ENCODE results near the gene HOXA3. TPM values are rescaled to one million over a fixed set of nuclear protein-coding genes. Genes with fewer than 3 reads are reported as not detected.

HOXA3 gene
- total RNA-seq, 1 donor from 2014 or later, result 3.9 TPM

- Histone ChIP-seq H3K36me3 (no peaks in the 10 kb centered on the region), H3K9me3 (no peaks in the 10 kb centered on the region), H3K4me3 (no peak overlapping the region), H3K27me3 (no peaks in the 10 kb centered on the region), H3K4me1 (peaks cover 16% of the 10 kb centered on the region), H3K27ac (no peak overlapping the region)
- no peak for DNase-seq (ENCODE audit: extremely low spot score in 2 of 2)
- no peak for TF ChIP-seq POLR2A (IDR thresholded peaks at IDR 0.05)
- no peak for TF ChIP-seq CTCF (IDR thresholded peaks at IDR 0.05)
- no peak for TF ChIP-seq POLR2AphosphoS5 (IDR thresholded peaks at IDR 0.05; ENCODE audit: insufficient read depth in 1 of 2, low read depth in 1 of 2)
- intact Hi-C loops (cut with DNase I), result no loop called here
Observed at GRCh38 chr7:27132214-27132613, 20.2 kb downstream of the HOXA3 start.

- H3K27me3 ChIP-seq, result no peaks in the 10 kb centered on the region
- peak overlapping the region; percentile 60 to 86 for H3K4me3 ChIP-seq
- DNase-seq (ENCODE audit: extremely low spot score in 2 of 2), result no peak
- peak overlapping the region; percentile 65 for H3K27ac ChIP-seq
- intact Hi-C loops (cut with DNase I), result no loop called here
- no peaks in the 10 kb centered on the region for H3K9me3 ChIP-seq
- H3K36me3 ChIP-seq, result no peaks in the 10 kb centered on the region
- peaks cover 16% of the 10 kb centered on the region for H3K4me1 ChIP-seq
- no peak for TF ChIP-seq CTCF (IDR thresholded peaks at IDR 0.05)
- no peak for TF ChIP-seq POLR2AphosphoS5 (IDR thresholded peaks at IDR 0.05; ENCODE audit: insufficient read depth in 1 of 2, low read depth in 1 of 2)
- TF ChIP-seq POLR2A (IDR thresholded peaks at IDR 0.05), result no peak
Observed at GRCh38 chr7:27131390-27131819, 21.0 kb downstream of the HOXA3 start.

- Histone ChIP-seq H3K4me1 (peaks cover 16% of the 10 kb centered on the region), H3K27ac (peak within 1 kb of the TSS; percentile 79), H3K4me3 (peak within 1 kb of the TSS; percentile 60 to 86), H3K27me3 (no peaks in the 10 kb centered on the region), H3K36me3 (no peaks in the 10 kb centered on the region), H3K9me3 (no peaks in the 10 kb centered on the region)
- peak; percentile 64 to 88 for TF ChIP-seq POLR2AphosphoS5 (IDR thresholded peaks at IDR 0.05; ENCODE audit: insufficient read depth in 1 of 2, low read depth in 1 of 2)
- TF ChIP-seq POLR2A (IDR thresholded peaks at IDR 0.05), result peak in 1 of 2 donors; percentile 34
- TF ChIP-seq CTCF (IDR thresholded peaks at IDR 0.05), result no peak
- intact Hi-C loops (cut with DNase I), result no loop called here
- DNase-seq (ENCODE audit: extremely low spot score in 2 of 2), result no peak
Observed at GRCh38 chr7:27130540-27131389, 21.6 kb downstream of the HOXA3 start, which contains the start of gene HOXA4. Gene HOXA4 (minus strand): TSS chr7:27130757. CDS start chr7:27130733, 24 bp downstream.

- peak overlapping the region; percentile 60 to 86 for H3K4me3 ChIP-seq
- H3K4me1 ChIP-seq, result peaks cover 16% of the 10 kb centered on the region
- peak overlapping the region; percentile 79 for H3K27ac ChIP-seq
- intact Hi-C loops (cut with DNase I), result no loop called here
- no peaks in the 10 kb centered on the region for H3K9me3 ChIP-seq
- TF ChIP-seq CTCF (IDR thresholded peaks at IDR 0.05) (no peak), POLR2AphosphoS5 (IDR thresholded peaks at IDR 0.05; ENCODE audit: insufficient read depth in 1 of 2, low read depth in 1 of 2) (no peak), POLR2A (IDR thresholded peaks at IDR 0.05) (no peak)
- H3K27me3 ChIP-seq, result no peaks in the 10 kb centered on the region
- no peak for DNase-seq (ENCODE audit: extremely low spot score in 2 of 2)
- no peaks in the 10 kb centered on the region for H3K36me3 ChIP-seq
Observed at GRCh38 chr7:27129729-27130539, 22.4 kb downstream of the HOXA3 start.
